Astrocyte of the cerebellum (primary cell): ENCODE data around the gene PLPP3.
A peak's percentile ranks its signal among the peaks of the same experiment; 100 is the strongest.

Experiments used
- DNase-seq: peaks from one replicate; pipeline ENCODE4 v3.0.0-alpha.2; 2011; ENCODE audit warnings: low read depth
- H3K4me3 ChIP-seq: 2 replicates; pipeline ENCODE4 v1.5.1; 2011; ENCODE audit warnings: mild to moderate bottlenecking, low read depth, low read length, moderate library complexity
- CTCF ChIP-seq: IDR thresholded peaks from 2 replicates; pipeline ENCODE4 v1.5.1; 2012; ENCODE audit warnings: low read length, low read depth, moderate library complexity, mild to moderate bottlenecking; ENCODE audit errors: missing control alignments
- in situ Hi-C: cut with HindIII; loops from 2 replicates; pipeline ENCODE4 v1.10.0; 2017; ENCODE audit warnings: low sequenced_read_pairs

The PLPP3 gene

GRCh38 chr1:56583957-56584468 lies 4.7 kb upstream of the PLPP3 start:
- no peak for TF ChIP-seq CTCF
- DNase-seq: no peak
- H3K4me3 ChIP-seq: no peak overlapping the region
- in situ Hi-C loops: loop anchor here (25.0 kb wide), 1 partner anchor 1447 kb away; no protein-coding TSS in a partner anchor

- no peak for TF ChIP-seq CTCF
- no peak overlapping the region for H3K4me3 ChIP-seq
- in situ Hi-C loops: loop anchor here (25.0 kb wide), 1 partner anchor 1443 kb away; no protein-coding TSS in a partner anchor
- no peak for DNase-seq
Measured at GRCh38 chr1:56580771-56581170, 1.4 kb upstream of the PLPP3 start.

GRCh38 chr1:56578138-56578962 lies 1.0 kb downstream of the PLPP3 start:
- H3K4me3 ChIP-seq: peak overlapping the region; percentile 88
- in situ Hi-C loops: loop anchor here (25.0 kb wide), 1 partner anchor 1441 kb away; no protein-coding TSS in a partner anchor
- TF ChIP-seq CTCF: no peak
- no peak for DNase-seq

- in situ Hi-C loops: loop anchor here (25.0 kb wide), 1 partner anchor 1440 kb away; no protein-coding TSS in a partner anchor
- DNase-seq: no peak
- H3K4me3 ChIP-seq: peak overlapping the region; percentile 88
- TF ChIP-seq CTCF: no peak
Measured at GRCh38 chr1:56577406-56578137, 1.8 kb downstream of the PLPP3 start.

- peak overlapping the region; percentile 88 for H3K4me3 ChIP-seq
- in situ Hi-C loops: loop anchor here (25.0 kb wide), 1 partner anchor 1440 kb away; no protein-coding TSS in a partner anchor
- TF ChIP-seq CTCF: peak; percentile 40
- no peak for DNase-seq
Measured at GRCh38 chr1:56576880-56577405, 2.4 kb downstream of the PLPP3 start.

GRCh38 chr1:56575865-56576264 lies 3.5 kb downstream of the PLPP3 start:
- in situ Hi-C loops: loop anchor here (25.0 kb wide), 1 partner anchor 1439 kb away; no protein-coding TSS in a partner anchor
- peak overlapping the region; percentile 88 for H3K4me3 ChIP-seq
- DNase-seq: no peak
- TF ChIP-seq CTCF: no peak
